Stomach smooth muscle (tissue), 2 donors: Measurements from ENCODE around the gene EDA2R.

Experiments
- H3K27ac ChIP-seq: one replicate; pipeline ENCODE4 v1.7.0; 2013; ENCODE audit warnings: mild to moderate bottlenecking, low read length, inconsistent platforms
- H3K27me3 ChIP-seq, 2 donors: one replicate each; pipeline ENCODE4 v1.7.0; 2013; ENCODE audit warnings: low read length in 2 of 2; ENCODE audit not compliant: insufficient read depth in 2 of 2, control insufficient read depth in 1 of 2
- H3K36me3 ChIP-seq, 2 donors: one replicate each; pipeline ENCODE4 v1.7.0; 2013; ENCODE audit warnings: low read length in 2 of 2; ENCODE audit not compliant: control insufficient read depth in 2 of 2, insufficient read depth in 2 of 2
- H3K4me1 ChIP-seq: one replicate; pipeline ENCODE4 v1.7.0; 2013; ENCODE audit warnings: low read length; ENCODE audit not compliant: control insufficient read depth, insufficient read depth
- H3K4me3 ChIP-seq, 2 donors: one replicate each; pipeline ENCODE4 v1.7.0; 2013; ENCODE audit warnings: low read length in 2 of 2
- H3K9ac ChIP-seq, 2 donors: one replicate each; pipeline ENCODE4 v1.7.0; 2013; ENCODE audit warnings: low read length in 2 of 2, mild to moderate bottlenecking in 1 of 2
- H3K9me3 ChIP-seq, 2 donors: one replicate each; pipeline ENCODE4 v1.7.0; 2013; ENCODE audit warnings: low read length in 2 of 2; ENCODE audit not compliant: control insufficient read depth in 2 of 2
- donor health status: healthy.
- donor health status: Pancreatic carcinoma.

Gene EDA2R

DNA sequence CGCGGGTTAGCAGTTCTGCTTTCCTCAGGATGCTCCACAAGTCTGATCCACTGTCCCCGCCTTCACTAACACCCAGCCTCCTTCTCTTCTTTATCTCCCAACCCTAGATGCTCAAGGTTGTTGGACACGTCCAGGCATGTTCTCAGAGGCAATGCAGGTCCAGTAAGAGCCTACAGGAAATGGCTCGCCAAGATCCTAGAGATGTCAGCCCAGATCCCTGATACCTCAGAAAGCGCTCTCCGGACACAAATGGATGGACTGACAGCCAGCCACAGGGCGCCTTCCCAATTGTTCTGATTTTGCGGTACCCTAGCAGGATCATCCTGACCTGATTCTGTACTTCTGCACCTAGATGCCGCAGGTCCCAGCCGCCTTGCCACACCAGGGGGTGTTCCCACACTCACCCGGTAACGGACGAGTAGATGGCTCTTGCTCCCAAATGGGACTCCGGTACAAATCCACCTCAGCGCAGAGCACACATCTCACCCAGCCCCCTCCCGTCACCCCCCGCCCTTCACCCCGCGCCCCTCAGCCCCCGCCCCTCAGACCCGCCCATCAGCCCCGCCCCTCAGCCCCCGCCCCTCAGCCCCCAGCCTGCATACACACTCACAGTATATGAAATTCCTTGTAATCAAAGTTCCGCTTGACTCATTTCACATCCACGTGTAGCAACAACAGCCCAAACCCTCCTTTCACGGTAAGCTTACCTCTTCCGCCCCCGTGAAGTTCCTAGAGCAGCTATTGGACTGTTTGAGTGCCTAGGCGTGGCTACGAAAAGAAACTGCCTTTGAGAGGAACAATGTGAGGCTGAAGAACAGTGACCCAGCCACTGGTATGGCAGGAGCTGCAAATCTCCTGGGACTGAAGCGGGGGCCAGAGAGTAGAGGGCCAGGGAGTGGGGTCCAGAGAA lies at the start of gene EDA2R:
EDA2R (minus strand) TSS at position 488 of the 910 bp plus-strand sequence. CDS start 23,058 bp downstream, outside the sequence.
- Histone ChIP-seq H3K4me3 (peak within 1 kb of the TSS; percentile 66 to 68), H3K36me3 (no peaks in the 10 kb centered on the region), H3K9me3 (no peaks in the 10 kb centered on the region), H3K9ac (peak within 1 kb of the TSS in 1 of 2 donors; percentile 38), H3K4me1 (no peaks in the 10 kb centered on the region), H3K27ac (no peak within 1 kb of the TSS), H3K27me3 (peaks cover 0 to 5% of the 10 kb centered on the region in 2 donors)

GRCh38 chrX:66684196-66684595 lies 45.3 kb upstream of the EDA2R start:
- no peak overlapping the region for H3K27ac ChIP-seq
- H3K4me3 ChIP-seq = no peak overlapping the region
- no peaks in the 10 kb centered on the region for H3K4me1 ChIP-seq
- H3K9ac ChIP-seq = no peak overlapping the region
- H3K36me3 ChIP-seq = no peaks in the 10 kb centered on the region
- H3K27me3 ChIP-seq = no peaks in the 10 kb centered on the region
- no peaks in the 10 kb centered on the region for H3K9me3 ChIP-seq

DNA sequence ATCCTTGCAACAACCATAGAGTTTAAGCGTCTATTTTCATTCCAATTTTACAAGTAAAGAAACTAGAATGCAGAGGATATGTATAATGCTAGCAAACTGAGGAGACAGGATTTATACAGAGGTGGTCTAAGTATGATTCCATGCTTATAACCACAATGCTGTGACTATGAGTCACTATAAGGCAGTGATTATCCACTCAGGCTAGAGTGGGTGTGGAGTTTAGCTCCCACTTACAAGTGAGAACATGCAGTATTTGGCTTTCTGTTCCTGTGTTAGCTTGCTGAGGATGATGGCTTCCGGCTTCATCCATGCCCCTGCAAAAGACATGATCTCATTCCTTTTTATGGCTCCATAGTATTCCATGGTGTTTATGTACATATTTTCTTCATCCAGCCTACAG lies 41.6 kb upstream of the EDA2R start:
- no peaks in the 10 kb centered on the region for H3K27me3 ChIP-seq

GRCh38 chrX:66677430-66677829 lies 38.6 kb upstream of the EDA2R start:
- Histone ChIP-seq H3K9me3 (no peaks in the 10 kb centered on the region), H3K4me3 (no peak overlapping the region), H3K27ac (no peak overlapping the region), H3K9ac (no peak overlapping the region), H3K36me3 (no peaks in the 10 kb centered on the region), H3K4me1 (no peaks in the 10 kb centered on the region), H3K27me3 (no peaks in the 10 kb centered on the region)

More for the DNA sequence above, 41.6 kb upstream of the EDA2R start:
- no peaks in the 10 kb centered on the region for H3K36me3 ChIP-seq
- H3K9ac ChIP-seq = no peak overlapping the region
- no peaks in the 10 kb centered on the region for H3K9me3 ChIP-seq
- no peaks in the 10 kb centered on the region for H3K4me1 ChIP-seq
- no peak overlapping the region for H3K27ac ChIP-seq
- H3K4me3 ChIP-seq = no peak overlapping the region

GRCh38 chrX:66676990-66677389 lies 38.1 kb upstream of the EDA2R start:
- Histone ChIP-seq H3K36me3 (no peaks in the 10 kb centered on the region), H3K27me3 (no peaks in the 10 kb centered on the region), H3K27ac (no peak overlapping the region), H3K4me3 (no peak overlapping the region), H3K9me3 (no peaks in the 10 kb centered on the region), H3K4me1 (no peaks in the 10 kb centered on the region), H3K9ac (no peak overlapping the region)

DNA sequence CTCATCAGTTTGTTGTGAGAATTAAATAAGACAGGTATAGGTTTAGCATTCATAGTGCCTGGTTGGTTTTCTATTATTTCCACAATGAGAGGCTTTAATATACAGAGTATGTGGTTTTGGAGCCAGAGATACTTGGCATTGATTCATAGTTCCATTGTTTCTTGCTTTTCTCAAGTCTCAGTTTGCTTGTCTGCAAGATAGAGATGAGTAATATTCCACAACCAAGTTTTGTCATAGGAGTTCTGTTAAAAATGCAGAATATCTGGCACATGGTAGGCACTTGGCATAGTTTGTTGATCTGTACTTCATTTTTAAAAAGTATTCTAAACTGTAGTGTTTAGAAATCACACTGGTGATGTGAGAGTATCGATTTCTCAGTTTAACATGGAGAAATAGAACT lies 37.5 kb upstream of the EDA2R start:
- Histone ChIP-seq H3K36me3 (no peaks in the 10 kb centered on the region), H3K9me3 (no peaks in the 10 kb centered on the region), H3K27ac (no peak overlapping the region), H3K4me1 (no peaks in the 10 kb centered on the region), H3K9ac (no peak overlapping the region), H3K4me3 (no peak overlapping the region), H3K27me3 (no peaks in the 10 kb centered on the region)

- H3K27ac ChIP-seq = no peak overlapping the region
- H3K9me3 ChIP-seq = no peaks in the 10 kb centered on the region
- H3K4me1 ChIP-seq = no peaks in the 10 kb centered on the region
- H3K9ac ChIP-seq = no peak overlapping the region
- no peaks in the 10 kb centered on the region for H3K27me3 ChIP-seq
- H3K4me3 ChIP-seq = no peak overlapping the region
- no peaks in the 10 kb centered on the region for H3K36me3 ChIP-seq
Observed at GRCh38 chrX:66675541-66675940, 36.7 kb upstream of the EDA2R start.

- Histone ChIP-seq H3K9me3 (no peaks in the 10 kb centered on the region), H3K27me3 (no peaks in the 10 kb centered on the region)
Observed at GRCh38 chrX:66674506-66674905, 35.6 kb upstream of the EDA2R start.

GRCh38 chrX:66672106-66672505 lies 33.2 kb upstream of the EDA2R start:
- H3K36me3 ChIP-seq = no peaks in the 10 kb centered on the region
- H3K27me3 ChIP-seq = no peaks in the 10 kb centered on the region
- peaks cover 0 to 2% of the 10 kb centered on the region in 2 donors for H3K9me3 ChIP-seq
- no peak overlapping the region for H3K4me3 ChIP-seq
- no peak overlapping the region for H3K9ac ChIP-seq
- no peak overlapping the region for H3K27ac ChIP-seq
- H3K4me1 ChIP-seq = no peaks in the 10 kb centered on the region

More at GRCh38 chrX:66674506-66674905, 35.6 kb upstream of the EDA2R start:
- Histone ChIP-seq H3K4me1 (no peaks in the 10 kb centered on the region), H3K27ac (no peak overlapping the region), H3K36me3 (no peaks in the 10 kb centered on the region), H3K4me3 (no peak overlapping the region), H3K9ac (no peak overlapping the region)

DNA sequence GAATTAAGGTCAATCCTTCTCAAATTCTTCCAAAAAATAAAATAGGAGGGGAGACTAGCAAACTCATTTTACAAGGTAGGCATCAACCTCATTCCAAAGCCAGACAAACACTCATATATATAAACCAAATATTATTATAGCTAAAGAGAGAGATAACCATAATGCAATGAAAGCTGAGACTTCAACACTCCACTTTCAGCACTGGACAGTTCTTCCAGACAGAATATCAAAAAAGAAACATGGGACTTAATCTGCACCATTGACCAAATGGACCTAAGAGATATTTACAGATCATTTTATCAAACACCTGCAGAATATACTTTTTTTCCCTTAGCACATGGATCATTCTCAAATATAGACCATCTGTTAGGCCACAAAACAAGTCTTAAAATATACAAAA lies 15.5 kb upstream of the EDA2R start:
- Histone ChIP-seq H3K27ac (no peak overlapping the region), H3K9ac (no peak overlapping the region), H3K27me3 (peaks cover 0 to 3% of the 10 kb centered on the region in 2 donors), H3K4me3 (no peak overlapping the region), H3K36me3 (no peaks in the 10 kb centered on the region), H3K4me1 (no peaks in the 10 kb centered on the region), H3K9me3 (no peaks in the 10 kb centered on the region)

- peaks cover 0 to 5% of the 10 kb centered on the region in 2 donors for H3K27me3 ChIP-seq
- no peaks in the 10 kb centered on the region for H3K4me1 ChIP-seq
- H3K9me3 ChIP-seq = no peaks in the 10 kb centered on the region
- no peak overlapping the region for H3K27ac ChIP-seq
- no peak overlapping the region for H3K9ac ChIP-seq
- no peak overlapping the region for H3K4me3 ChIP-seq
- H3K36me3 ChIP-seq = no peaks in the 10 kb centered on the region
Observed at GRCh38 chrX:66635360-66635759, 3.5 kb downstream of the EDA2R start.
